NCI-H526 (cell line): ENCODE results near the gene STARD9.

Experiments
- DNase-seq, 2 experiments: peaks; one replicate each; lab custom pipeline; 2025; lab: John Stamatoyannopoulos, UW

The STARD9 gene

GRCh38 chr15:42694398-42694797 is 119.0 kb downstream of the STARD9 start:
- DNase-seq, result no peak

DNA sequence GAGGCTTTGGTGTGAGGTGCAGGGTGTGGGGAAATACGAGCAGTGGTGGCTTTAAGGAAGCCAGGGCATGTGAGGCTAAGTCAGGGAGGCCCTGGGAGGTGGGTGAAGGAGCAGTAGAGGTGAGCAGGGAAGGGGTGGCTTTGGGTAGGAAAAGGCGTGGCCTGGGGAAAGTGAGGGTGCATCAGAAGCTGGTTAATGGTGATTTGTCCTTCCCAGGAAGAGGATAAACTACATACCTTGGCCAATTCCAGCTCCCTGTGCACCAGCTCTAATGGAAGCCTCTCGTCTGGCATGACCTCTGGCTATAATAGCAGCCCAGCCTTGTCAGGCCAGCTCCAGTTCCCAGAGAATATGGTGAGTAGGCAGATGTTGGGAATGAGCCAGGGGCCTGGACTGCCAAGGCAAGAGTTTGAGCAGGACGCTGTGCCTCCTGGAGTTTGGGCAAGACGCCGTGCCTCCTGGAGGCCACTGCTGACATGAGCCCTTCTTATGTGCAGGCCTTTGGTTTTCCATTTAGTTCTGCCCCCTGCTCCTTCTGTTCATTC is 120.2 kb downstream of the STARD9 start:
- no peak for DNase-seq

DNA sequence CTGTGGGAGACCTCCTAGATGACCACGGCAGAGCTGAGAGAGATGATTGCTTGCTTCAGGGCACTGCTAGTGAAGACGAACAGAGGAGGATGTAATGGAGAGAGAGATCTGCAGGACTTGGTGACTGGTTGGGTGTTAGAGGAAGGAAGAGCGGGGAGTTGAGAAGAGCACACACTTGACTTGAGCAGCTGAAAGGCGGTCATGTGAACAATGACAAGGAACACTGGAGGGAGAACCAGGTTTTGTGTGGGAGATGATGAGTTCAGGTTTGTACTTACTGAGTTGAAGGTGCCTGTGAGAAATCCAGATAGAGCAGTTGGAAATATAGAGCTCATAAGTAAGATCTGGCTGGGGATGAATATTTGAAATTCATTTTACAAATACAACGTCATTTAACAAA is 121.2 kb downstream of the STARD9 start:
- DNase-seq, result no peak

DNA sequence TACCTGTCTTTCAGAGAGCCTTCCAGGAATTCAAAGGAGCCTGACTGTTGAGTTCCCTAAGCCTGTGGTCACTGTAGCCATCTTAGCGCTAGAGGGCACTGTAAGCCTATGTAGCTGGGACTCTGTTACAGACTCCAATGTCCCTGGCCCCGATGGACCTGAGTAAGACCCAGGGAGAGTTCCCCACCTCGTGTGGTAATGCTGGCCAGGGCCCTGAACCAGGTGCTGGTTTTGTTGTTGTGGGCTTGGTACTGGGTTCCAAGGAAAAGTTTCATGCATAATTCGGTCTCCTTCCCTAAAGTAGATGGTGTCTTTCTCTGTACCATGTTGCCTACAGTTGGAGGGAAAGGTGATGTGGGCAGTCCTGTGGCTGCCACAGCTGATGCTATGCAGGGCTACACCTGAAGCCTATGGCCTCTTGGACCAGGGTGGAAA is 129.1 kb downstream of the STARD9 start:
- peak; percentile 15 to 83 for DNase-seq

DNA sequence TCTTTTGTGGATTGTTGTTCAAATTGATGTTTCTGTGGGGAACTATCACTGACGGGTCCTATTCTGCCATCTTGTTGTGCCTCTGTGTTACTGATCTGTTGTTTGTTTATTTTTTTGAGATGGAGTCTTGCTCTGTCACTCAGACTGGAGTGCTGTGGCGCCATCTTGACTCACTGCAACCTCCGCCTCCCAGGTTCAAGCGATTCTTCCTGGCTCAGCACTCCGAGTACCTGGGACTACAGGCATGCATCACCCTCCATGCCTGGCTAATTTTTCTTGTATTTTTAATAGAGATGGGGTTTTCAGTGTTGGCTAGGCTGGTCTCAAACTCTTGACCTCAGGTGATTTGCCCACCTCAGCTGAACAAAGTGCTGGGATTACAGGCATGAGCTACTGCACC is 129.9 kb downstream of the STARD9 start:
- DNase-seq, result no peak

- no peak for DNase-seq
These were observed 131.7 kb downstream of the STARD9 start for GRCh38 chr15:42707068-42707467.

DNA sequence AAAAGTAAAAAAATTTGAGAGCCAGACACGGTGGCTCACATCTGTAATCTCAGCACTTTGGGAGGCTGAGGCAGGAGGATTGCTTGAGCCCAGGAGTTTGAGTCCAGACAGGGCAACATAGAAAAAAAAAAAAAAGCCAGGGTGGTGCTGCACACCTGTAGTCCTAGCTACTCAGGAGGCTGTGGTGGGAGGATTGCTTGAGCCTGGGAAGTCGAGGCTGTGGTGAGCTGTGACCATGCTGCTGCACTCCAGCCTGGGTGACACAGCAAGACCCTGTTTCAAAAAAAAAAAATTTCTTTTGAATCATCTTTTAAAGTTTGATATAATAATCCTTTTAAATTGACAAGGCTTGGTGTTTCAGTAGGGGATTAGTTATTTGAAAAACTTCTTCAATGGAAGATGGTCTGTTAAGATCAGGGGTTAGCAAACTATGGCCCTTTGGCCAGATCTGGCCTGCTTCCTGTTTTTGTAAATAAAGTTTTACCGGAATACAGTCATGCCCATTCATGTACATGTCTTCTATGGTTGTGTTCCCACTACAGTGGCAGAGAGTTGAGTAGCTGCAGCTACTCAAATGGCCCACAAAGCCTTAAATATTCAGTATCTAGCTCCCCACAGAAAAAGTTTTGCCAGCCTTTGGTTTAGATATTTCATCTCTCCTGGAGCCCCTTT is 132.6 kb downstream of the STARD9 start:
- DNase-seq, result no peak

- no peak for DNase-seq
These were observed 135.3 kb downstream of the STARD9 start for GRCh38 chr15:42710662-42711061.

GRCh38 chr15:42711746-42712145 is 136.3 kb downstream of the STARD9 start:
- DNase-seq, result no peak

GRCh38 chr15:42712584-42712983 is 137.2 kb downstream of the STARD9 start:
- no peak for DNase-seq

DNA sequence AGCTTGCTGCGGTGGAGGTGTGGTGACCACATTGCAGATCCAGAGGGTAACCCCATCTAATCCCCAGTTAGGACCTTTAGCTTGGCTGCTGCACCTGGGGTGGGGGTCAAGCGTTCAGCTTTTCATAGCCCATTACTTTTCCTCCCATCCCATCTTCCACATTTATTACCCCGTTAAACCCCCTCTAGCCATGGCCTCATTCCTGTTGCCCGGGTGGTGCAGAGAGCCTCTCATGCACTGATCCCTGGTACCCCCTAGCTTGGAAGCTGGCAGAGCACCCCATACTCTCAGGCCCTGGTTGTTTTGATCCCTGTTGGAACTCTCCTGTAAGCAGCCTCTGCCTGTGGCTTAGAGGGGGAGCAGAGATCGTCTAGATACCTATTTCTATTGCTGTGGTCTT is 140.7 kb downstream of the STARD9 start:
- no peak for DNase-seq

DNA sequence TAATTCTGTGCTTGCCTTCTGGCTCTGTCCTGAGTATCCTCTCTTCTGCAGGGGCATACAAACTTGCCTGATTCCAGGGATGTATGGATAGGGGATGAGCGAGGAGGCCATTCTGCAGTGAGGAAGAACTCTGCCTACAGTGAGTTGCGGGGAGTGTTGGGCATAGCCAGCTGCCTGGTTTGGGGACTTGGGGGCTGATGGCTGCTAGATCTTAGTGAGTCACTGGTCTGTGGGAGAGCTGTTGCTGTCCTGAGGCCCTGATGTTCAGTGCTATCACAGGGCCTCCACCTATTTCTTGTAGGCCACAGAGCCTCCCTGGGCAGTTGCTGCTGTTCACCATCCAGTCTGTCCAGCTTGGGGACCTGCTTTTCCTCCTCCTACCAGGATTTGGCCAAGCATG is 141.2 kb downstream of the STARD9 start:
- no peak for DNase-seq

DNA sequence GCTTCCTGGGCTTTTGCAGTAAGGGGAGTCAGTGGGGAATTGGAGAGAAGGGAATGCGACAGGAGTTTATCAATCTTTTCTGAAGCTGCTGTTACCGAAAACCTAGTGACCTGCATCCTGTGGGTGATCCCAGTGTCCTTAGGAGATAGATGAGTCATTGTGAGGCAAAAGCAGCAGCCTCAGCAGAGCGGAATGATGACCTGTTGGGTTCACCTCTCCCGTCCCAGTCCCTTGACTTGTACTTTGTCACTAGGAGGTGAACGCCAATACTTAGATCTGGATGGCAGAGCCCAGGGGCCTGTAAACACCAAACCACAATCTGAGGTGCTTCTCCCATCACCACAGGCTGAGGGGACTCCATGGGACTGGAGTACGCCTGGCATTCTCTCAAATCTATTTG is 143.6 kb downstream of the STARD9 start:
- DNase-seq, result no peak

DNA sequence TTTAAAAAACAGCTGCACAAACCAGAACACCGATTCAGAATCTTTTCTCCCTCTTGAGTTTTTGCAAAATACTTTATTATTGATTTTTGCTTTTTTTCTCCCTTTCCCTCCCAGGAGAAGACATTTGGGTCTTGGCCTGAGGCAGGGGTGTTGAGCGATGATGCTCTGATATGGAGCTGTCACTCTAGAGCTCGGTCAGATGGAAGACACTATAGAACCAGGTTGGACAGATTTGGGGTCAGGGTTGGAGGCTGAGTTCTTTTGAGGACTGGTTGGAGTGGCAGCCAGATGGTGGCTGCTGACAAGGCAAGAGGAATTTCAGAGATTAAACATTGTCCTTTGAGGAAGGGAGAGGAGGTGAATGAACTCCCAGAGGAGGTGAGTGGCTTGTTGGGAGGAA is 144.7 kb downstream of the STARD9 start:
- no peak for DNase-seq

GRCh38 chr15:42721016-42721415 is 145.6 kb downstream of the STARD9 start:
- DNase-seq, result no peak

DNA sequence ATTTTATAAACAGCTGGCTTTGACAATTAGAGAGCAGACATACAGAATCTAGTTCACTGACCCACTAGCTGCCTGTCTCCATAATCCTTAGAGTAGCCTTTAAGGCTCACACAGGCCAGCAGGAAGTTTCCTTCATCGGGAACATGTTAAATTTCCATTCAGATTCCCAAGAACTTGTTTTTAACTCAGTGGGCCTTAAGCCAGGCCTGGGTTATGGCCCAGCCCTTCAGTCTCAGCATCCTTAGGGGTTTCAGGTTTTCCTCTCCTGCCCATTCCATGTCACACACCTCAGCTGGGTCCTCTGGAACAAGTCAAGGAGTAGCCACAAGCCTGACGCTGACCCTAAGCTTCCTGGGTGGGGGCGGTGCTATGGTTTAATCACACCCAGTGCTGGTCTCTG is 146.5 kb downstream of the STARD9 start:
- no peak for DNase-seq

DNA sequence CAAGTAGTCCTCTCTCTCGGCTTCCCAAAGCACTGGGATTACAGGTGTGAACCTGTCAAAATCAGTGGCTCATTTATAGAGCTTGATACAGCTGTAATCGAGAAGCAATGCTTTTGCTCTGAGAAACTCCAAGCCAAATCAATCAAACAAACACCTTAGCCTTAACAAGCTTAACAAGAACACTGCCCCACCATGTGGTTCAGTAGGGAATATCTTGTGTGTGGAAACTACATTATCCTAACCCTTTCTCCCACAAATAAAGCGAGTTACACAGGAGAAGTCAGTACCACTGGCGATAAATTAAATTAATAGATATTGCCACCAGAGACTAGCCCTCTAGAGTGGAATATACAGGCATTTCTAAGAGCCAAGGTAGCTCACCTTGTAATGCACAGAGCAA is 147.7 kb downstream of the STARD9 start:
- no peak for DNase-seq

DNA sequence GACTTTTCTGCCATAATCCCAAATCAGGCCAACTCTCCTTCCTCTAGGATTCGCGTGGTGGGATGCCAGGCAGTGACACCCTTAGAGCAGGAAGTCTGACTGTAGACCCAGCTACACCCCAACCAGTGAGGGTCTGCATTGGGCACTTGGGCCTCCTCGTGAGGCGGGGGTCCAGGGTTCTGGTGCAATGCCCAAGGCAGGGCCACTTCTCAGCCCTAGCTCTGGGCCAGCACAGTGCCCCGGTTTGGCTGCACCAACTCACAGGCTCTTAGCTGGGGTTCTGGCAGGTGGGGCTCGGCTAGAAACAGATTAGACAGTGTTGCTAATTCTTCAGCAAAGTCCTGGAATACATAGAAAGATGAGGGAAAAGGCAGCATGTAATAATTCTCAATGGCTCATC is 148.9 kb downstream of the STARD9 start:
- no peak for DNase-seq

GRCh38 chr15:42725331-42725903 is 150.0 kb downstream of the STARD9 start:
- no peak for DNase-seq

- DNase-seq, result no peak
These were observed 150.7 kb downstream of the STARD9 start for GRCh38 chr15:42726114-42726513.

- no peak for DNase-seq
These were observed 152.5 kb downstream of the STARD9 start for GRCh38 chr15:42727750-42728381.

GRCh38 chr15:42728560-42728959 is 153.2 kb downstream of the STARD9 start:
- no peak for DNase-seq

GRCh38 chr15:42728972-42729371 is 153.6 kb downstream of the STARD9 start:
- no peak for DNase-seq
